Fibroblast of lung (primary cell): ENCODE measurements around the gene SMARCD1. TPM values are rescaled to one million over a fixed set of nuclear protein-coding genes. Genes with fewer than 3 reads are reported as not detected.
"Not testable (repeated sequence)": the region's sequence is repeated elsewhere in the genome, so short reads cannot be mapped to it uniquely, and the experiment has no call there.

Experiments
- DNase-seq, 2 donors: peaks; one replicate each; pipeline versions ENCODE4 v3.0.0 to v3.0.0-alpha.2; 2010; ENCODE audit warnings: low read depth in 2 of 2
- H2AFZ ChIP-seq: 2 replicates; pipeline ENCODE4 v1.5.1; 2012; ENCODE audit warnings: low read length, control low read depth, inconsistent platforms
- H3K27ac ChIP-seq: 2 replicates; pipeline ENCODE4 v1.5.1; 2011; ENCODE audit warnings: low read length, control low read depth; ENCODE audit not compliant: insufficient read depth
- H3K27me3 ChIP-seq: 2 replicates; pipeline ENCODE4 v1.5.1; 2011; ENCODE audit warnings: mild to moderate bottlenecking, low read length; ENCODE audit not compliant: control insufficient read depth, insufficient read depth
- H3K36me3 ChIP-seq: 2 replicates; pipeline ENCODE4 v1.5.1; 2011; ENCODE audit warnings: low read length; ENCODE audit not compliant: control insufficient read depth, insufficient read depth
- H3K4me1 ChIP-seq: 2 replicates; pipeline ENCODE4 v1.5.1; 2011; ENCODE audit warnings: low read length; ENCODE audit not compliant: control insufficient read depth, insufficient read depth; ENCODE audit errors: extremely low read depth
- H3K4me2 ChIP-seq: 2 replicates; pipeline ENCODE4 v1.5.1; 2011; ENCODE audit warnings: low read length, control low read depth; ENCODE audit not compliant: insufficient read depth; ENCODE audit errors: extremely low read depth
- H3K4me3 ChIP-seq, 4 experiments: fragments of 200-600 bp in 1 of 4; sonication (generic) in 1 of 4; replicated peaks in 1 of 4; 2 replicates each; pipeline ENCODE4 v1.5.1; 2011 to 2016; ENCODE audit warnings: low read length in 4 of 4, low read depth in 3 of 4, mild to moderate bottlenecking in 3 of 4, control low read depth in 2 of 4, inconsistent platforms in 1 of 4, mixed read lengths in 1 of 4; ENCODE audit not compliant: insufficient read depth in 1 of 4; ENCODE audit errors: control extremely low read depth in 1 of 4
- H3K79me2 ChIP-seq: 2 replicates; pipeline ENCODE4 v1.5.1; 2012; ENCODE audit warnings: mild to moderate bottlenecking, low read length, inconsistent platforms; ENCODE audit not compliant: control insufficient read depth, insufficient read depth
- H3K9ac ChIP-seq: 2 replicates; pipeline ENCODE4 v1.5.1; 2011; ENCODE audit warnings: mild to moderate bottlenecking, low read length, control low read depth; ENCODE audit not compliant: insufficient read depth
- H3K9me3 ChIP-seq: 2 replicates; pipeline ENCODE4 v1.5.1; 2012; ENCODE audit warnings: low read depth, low read length; ENCODE audit not compliant: control insufficient read depth, insufficient read depth
- H4K20me1 ChIP-seq: 2 replicates; pipeline ENCODE4 v1.5.1; 2011; ENCODE audit warnings: low read length; ENCODE audit not compliant: control insufficient read depth, insufficient read depth; ENCODE audit errors: extremely low read depth
- CTCF ChIP-seq, 2 donors: IDR thresholded peaks in 1 of 2; conservative IDR thresholded peaks in 1 of 2; 1 replicate in 1 of 2; 2 replicates in 1 of 2; pipeline ENCODE4 v1.5.1; 2011 to 2012; ENCODE audit warnings: low read length in 2 of 2, control low read depth in 1 of 2, inconsistent platforms in 1 of 2, low read depth in 1 of 2, mild to moderate bottlenecking in 1 of 2
- EZH2 ChIP-seq: IDR thresholded peaks from 2 replicates; pipeline ENCODE4 v1.5.1; 2012; ENCODE audit warnings: low read length, control low read depth, mild to moderate bottlenecking; ENCODE audit errors: missing control alignments
- polyA plus RNA-seq, 2 donors: library from polyadenylated mRNA; depleted of rRNA in 1 of 2; stranded (reverse) in 1 of 2; unstranded in 1 of 2; fragments of >200 nt; gene quantifications; 2 replicates each; pipeline ENCODE4 v1.2.1, GENCODE V29; 2011 to 2012; ENCODE audit warnings: missing spikeins in 1 of 2
- total RNA-seq: library from RNA; depleted of rRNA; stranded (reverse); fragments of >200 nt; gene quantifications from 2 replicates; pipeline ENCODE4 v1.2.1, GENCODE V29; 2014

SMARCD1 gene
- total and polyA plus RNA-seq, 2 donors (not counting 1 experiment from before 2014, with no cell fraction given), result 30.5 to 34.3 TPM

DNA sequence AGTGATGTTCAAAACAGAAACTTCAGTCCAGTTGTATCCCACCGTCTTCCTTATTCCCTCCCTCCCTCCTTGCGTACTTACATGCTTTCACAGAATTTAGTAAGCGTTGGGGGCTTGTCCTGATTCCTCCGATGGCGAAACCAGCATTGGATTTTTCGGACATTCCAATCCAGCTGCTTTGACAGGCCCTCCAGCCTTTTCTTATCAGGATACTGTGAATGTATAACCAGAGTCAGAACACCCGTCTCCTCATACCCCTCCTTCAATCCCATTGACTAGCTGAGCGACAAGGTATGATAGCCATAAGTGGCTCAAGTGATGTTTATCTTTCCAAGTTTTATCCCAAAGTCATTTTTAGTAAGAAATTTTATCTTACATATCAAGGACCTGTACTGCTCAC, 57.9 kb downstream of the SMARCD1 start:
- H3K79me2 ChIP-seq, result no peaks in the 10 kb centered on the region

GRCh38 chr12:50145439-50145838, 60.3 kb downstream of the SMARCD1 start:
- Histone ChIP-seq H2AFZ (no peak overlapping the region), H3K9me3 (no peaks in the 10 kb centered on the region), H3K36me3 (no peaks in the 10 kb centered on the region), H4K20me1 (no peaks in the 10 kb centered on the region), H3K27ac (no peak overlapping the region), H3K4me1 (no peaks in the 10 kb centered on the region), H3K9ac (no peak overlapping the region), H3K79me2 (no peaks in the 10 kb centered on the region), H3K27me3 (no peaks in the 10 kb centered on the region), H3K4me3 (no peak overlapping the region), H3K4me2 (no peak overlapping the region)
- no peak for DNase-seq
- no peak for TF ChIP-seq CTCF (conservative IDR thresholded peaks at IDR 0.05 in 1 of 2, IDR thresholded peaks at IDR 0.05 in 1 of 2; ENCODE audit: low read depth in 1 of 2, low read length in 2 of 2)
- TF ChIP-seq EZH2, result no peak

More for the DNA sequence above, 57.9 kb downstream of the SMARCD1 start:
- H3K4me3 ChIP-seq, result no peak overlapping the region
- H3K4me2 ChIP-seq, result no peak overlapping the region
- H2AFZ ChIP-seq, result no peak overlapping the region
- no peak overlapping the region for H3K9ac ChIP-seq
- no peaks in the 10 kb centered on the region for H4K20me1 ChIP-seq
- H3K4me1 ChIP-seq, result no peaks in the 10 kb centered on the region
- H3K27ac ChIP-seq, result no peak overlapping the region
- H3K9me3 ChIP-seq, result no peaks in the 10 kb centered on the region
- TF ChIP-seq CTCF (conservative IDR thresholded peaks at IDR 0.05 in 1 of 2, IDR thresholded peaks at IDR 0.05 in 1 of 2; ENCODE audit: low read depth in 1 of 2, low read length in 2 of 2) (no peak), EZH2 (no peak)
- H3K36me3 ChIP-seq, result no peaks in the 10 kb centered on the region
- DNase-seq, result no peak
- no peaks in the 10 kb centered on the region for H3K27me3 ChIP-seq

DNA sequence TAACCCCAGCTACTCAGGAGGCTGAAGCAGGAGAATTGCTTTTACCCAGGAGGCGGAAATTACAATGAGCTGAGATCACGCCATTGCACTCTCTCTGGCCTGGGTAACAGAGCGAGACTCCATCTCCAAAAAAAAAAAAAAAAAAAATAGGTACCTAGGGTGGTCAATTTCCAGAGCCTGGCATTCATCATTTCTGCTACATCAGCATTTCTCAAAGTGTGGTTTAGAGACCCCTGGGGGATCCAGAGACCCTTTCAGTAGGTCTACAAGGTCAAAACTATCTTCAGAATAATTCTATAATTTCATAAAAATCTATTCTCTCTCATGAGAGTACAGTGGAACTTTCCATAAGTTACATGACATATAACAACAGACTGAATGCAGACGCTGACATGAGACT, 62.1 kb downstream of the SMARCD1 start:
- Histone ChIP-seq H3K9ac (no peak overlapping the region), H3K4me3 (no peak overlapping the region), H3K36me3 (no peaks in the 10 kb centered on the region), H3K9me3 (no peaks in the 10 kb centered on the region), H3K4me2 (no peak overlapping the region), H3K27me3 (no peaks in the 10 kb centered on the region), H2AFZ (no peak overlapping the region), H3K27ac (no peak overlapping the region), H4K20me1 (no peaks in the 10 kb centered on the region), H3K79me2 (peaks cover 2% of the 10 kb centered on the region), H3K4me1 (no peaks in the 10 kb centered on the region)
- TF ChIP-seq EZH2 (no peak), CTCF (conservative IDR thresholded peaks at IDR 0.05 in 1 of 2, IDR thresholded peaks at IDR 0.05 in 1 of 2; ENCODE audit: low read depth in 1 of 2, low read length in 2 of 2) (no peak)
- no peak for DNase-seq

- not testable (repeated sequence) for H3K9ac ChIP-seq, H3K79me2 ChIP-seq, H3K27ac ChIP-seq, H3K4me1 ChIP-seq, DNase-seq, H4K20me1 ChIP-seq, H3K4me2 ChIP-seq, H2AFZ ChIP-seq, H3K27me3 ChIP-seq, H3K4me3 ChIP-seq, H3K36me3 ChIP-seq, H3K9me3 ChIP-seq
Measured at GRCh38 chr12:50148011-50148410, 62.9 kb downstream of the SMARCD1 start.
